T-helper 2 cell (primary cell): ENCODE results near the gene RRP12.
"Not testable (repeated sequence)": the region's sequence is repeated elsewhere in the genome, so short reads cannot be mapped to it uniquely, and the experiment has no call there.

ENCODE experiments used
- DNase-seq, 5 experiments: peaks; one replicate each; pipeline versions ENCODE4 v3.0.0 to v3.0.0-alpha.2; 2012 to 2022
- total RNA-seq, 2 donors: gene quantifications; one replicate each; lab custom pipeline; 2026; lab: John Stamatoyannopoulos, UW

The RRP12 gene
- 131 to 294 reads per million in 2 donors for total RNA-seq

- DNase-seq = peak; percentile 26 to 97 (median 79)
Measured at GRCh38 chr10:97400665-97401454, at the start of gene RRP12. Gene RRP12, minus strand, starts transcription at chr10:97401340. Its CDS starts 109 bp downstream, at chr10:97401231.

GRCh38 chr10:97450828-97451227 is 49.7 kb upstream of the RRP12 start:
- DNase-seq = no peak

- peak; percentile 69 to 95 (median 86) for DNase-seq
Measured at GRCh38 chr10:97445722-97446639, 44.8 kb upstream of the RRP12 start, which contains the start of the genes EXOSC1 and ZDHHC16. Gene EXOSC1, minus strand, starts transcription at chr10:97446006. Its CDS starts 21 bp downstream, at chr10:97445985. Gene ZDHHC16, plus strand, starts transcription at chr10:97446175. Its CDS starts 5,501 bp downstream, at chr10:97451676.

GRCh38 chr10:97445357-97445721 is 44.2 kb upstream of the RRP12 start:
- DNase-seq = peak in 1 of 5 experiments; percentile 38

- DNase-seq = no peak
Measured at GRCh38 chr10:97444212-97444611, 43.1 kb upstream of the RRP12 start.

- no peak for DNase-seq
Measured at GRCh38 chr10:97442277-97442676, 41.1 kb upstream of the RRP12 start.

- no peak for DNase-seq
Measured at GRCh38 chr10:97435211-97435610, 34.1 kb upstream of the RRP12 start.

- no peak for DNase-seq
Measured at GRCh38 chr10:97434557-97434956, 33.4 kb upstream of the RRP12 start.

GRCh38 chr10:97434055-97434454 is 32.9 kb upstream of the RRP12 start:
- no peak for DNase-seq

- peak in 1 of 5 experiments; percentile 49 for DNase-seq
Measured at GRCh38 chr10:97428572-97428981, 27.4 kb upstream of the RRP12 start.

- peak in 1 of 5 experiments; percentile 65 for DNase-seq
Measured at GRCh38 chr10:97427571-97428179, 26.5 kb upstream of the RRP12 start.

GRCh38 chr10:97426776-97427570 is 25.8 kb upstream of the RRP12 start:
- peak in 1 of 5 experiments; percentile 36 for DNase-seq

- peak; percentile 91 to 98 (median 94) for DNase-seq
Measured at GRCh38 chr10:97425964-97426775, 25.0 kb upstream of the RRP12 start, which contains the start of gene PGAM1. Gene PGAM1, plus strand, starts transcription at chr10:97426191. Its CDS starts 117 bp downstream, at chr10:97426308.

- not testable (repeated sequence) for DNase-seq
Measured at GRCh38 chr10:97423757-97424098, 22.6 kb upstream of the RRP12 start.

- no peak for DNase-seq
Measured at GRCh38 chr10:97416565-97416964, 15.4 kb upstream of the RRP12 start.

- DNase-seq = peak in 2 of 5 experiments; percentile 53 to 84
Measured at GRCh38 chr10:97412891-97413304, 11.8 kb upstream of the RRP12 start.

- DNase-seq = no peak
Measured at GRCh38 chr10:97411406-97411805, 10.3 kb upstream of the RRP12 start.

GRCh38 chr10:97408496-97408992 is 7.4 kb upstream of the RRP12 start:
- DNase-seq = no peak

- no peak for DNase-seq
Measured at GRCh38 chr10:97407952-97408248, 6.8 kb upstream of the RRP12 start.

- peak in 4 of 5 experiments; percentile 24 to 86 (median 52) for DNase-seq
Measured at GRCh38 chr10:97407211-97407951, 6.2 kb upstream of the RRP12 start.
